Keratinocyte (primary cell): Measurements from ENCODE around the gene FOXN1.

Source experiments
- CTCF ChIP-seq, 3 experiments: IDR thresholded peaks in 1 of 3; conservative IDR thresholded peaks in 1 of 3; optimal IDR thresholded peaks in 1 of 3; 2 replicates in 2 of 3; 3 replicates in 1 of 3; pipeline versions ENCODE3 to v1.5.1; 2011; ENCODE audit warnings: low read length in 3 of 3, mild to moderate bottlenecking in 3 of 3, moderate library complexity in 2 of 3, control low read depth in 1 of 3, inconsistent platforms in 1 of 3; ENCODE audit not compliant: insufficient read depth in 2 of 3; ENCODE audit errors: extremely low read depth in 1 of 3
- EZH2 ChIP-seq: IDR thresholded peaks from one replicate; pipeline ENCODE4 v1.6.1; 2012; ENCODE audit warnings: inconsistent platforms, mild to moderate bottlenecking, low read length, moderate library complexity

DNA sequence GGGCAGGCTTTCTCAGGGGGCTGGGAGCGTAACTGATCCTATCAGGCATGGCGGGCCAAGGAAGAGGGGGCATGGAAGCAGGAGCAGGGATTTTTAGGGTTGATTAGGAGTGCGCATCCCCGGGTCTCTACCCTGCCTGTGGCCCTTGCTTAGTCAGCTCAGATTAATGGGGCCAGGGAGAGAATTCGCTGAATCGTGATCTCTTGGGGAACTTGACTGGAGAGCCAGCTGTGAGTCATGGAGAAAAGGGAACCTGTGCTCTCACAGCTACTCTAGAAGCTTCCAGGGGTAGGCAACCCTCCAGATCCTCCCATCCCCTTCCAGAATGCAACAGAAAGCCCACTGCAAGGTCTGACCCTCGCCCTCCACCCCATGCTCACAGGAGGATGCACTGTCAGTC lies 3.6 kb downstream of the FOXN1 start:
- no peak for TF ChIP-seq CTCF (optimal IDR thresholded peaks at IDR 0.05 in 1 of 3, IDR thresholded peaks at IDR 0.05 in 1 of 3, conservative IDR thresholded peaks at IDR 0.05 in 1 of 3; ENCODE audit: extremely low read depth in 1 of 3, insufficient read depth in 2 of 3, low read length in 3 of 3)
- no peak for TF ChIP-seq EZH2
